Inflammatory macrophage (primary cell): ENCODE data around the gene TLE3.

Experiments
- DNase-seq, 2 donors: peaks; one replicate each; pipeline ENCODE4 v3.0.0-alpha.2; 2020 to 2022

Gene TLE3

GRCh38 chr15:70047386-70048197 lies 50.1 kb downstream of the TLE3 start:
- DNase-seq, result no peak

GRCh38 chr15:70046679-70047369 lies 50.9 kb downstream of the TLE3 start:
- no peak for DNase-seq

- no peak for DNase-seq
These were observed 52.7 kb downstream of the TLE3 start for GRCh38 chr15:70045045-70045444.

- DNase-seq, result no peak
These were observed 53.5 kb downstream of the TLE3 start for GRCh38 chr15:70044168-70044567.

GRCh38 chr15:70043590-70043989 lies 54.1 kb downstream of the TLE3 start:
- no peak for DNase-seq

- DNase-seq, result no peak
These were observed 55.0 kb downstream of the TLE3 start for GRCh38 chr15:70042553-70043214.

GRCh38 chr15:70039917-70040316 lies 57.8 kb downstream of the TLE3 start:
- no peak for DNase-seq

- DNase-seq, result no peak
These were observed 58.9 kb downstream of the TLE3 start for GRCh38 chr15:70038730-70039392.

GRCh38 chr15:70037292-70037640 lies 60.5 kb downstream of the TLE3 start:
- DNase-seq, result no peak

GRCh38 chr15:70036585-70037291 lies 61.0 kb downstream of the TLE3 start:
- DNase-seq, result no peak

- DNase-seq, result peak; percentile 51 to 67
These were observed 62.0 kb downstream of the TLE3 start for GRCh38 chr15:70035719-70036077.

GRCh38 chr15:70035051-70035718 lies 62.5 kb downstream of the TLE3 start:
- no peak for DNase-seq

GRCh38 chr15:70034596-70034995 lies 63.1 kb downstream of the TLE3 start:
- DNase-seq, result no peak

GRCh38 chr15:70034141-70034540 lies 63.6 kb downstream of the TLE3 start:
- DNase-seq, result no peak

- no peak for DNase-seq
These were observed 64.1 kb downstream of the TLE3 start for GRCh38 chr15:70033529-70034140.

GRCh38 chr15:70033109-70033508 lies 64.6 kb downstream of the TLE3 start:
- no peak for DNase-seq

GRCh38 chr15:70032509-70032908 lies 65.2 kb downstream of the TLE3 start:
- DNase-seq, result no peak

- DNase-seq, result no peak
These were observed 66.0 kb downstream of the TLE3 start for GRCh38 chr15:70031713-70032112.

GRCh38 chr15:70031261-70031660 lies 66.5 kb downstream of the TLE3 start:
- peak; percentile 13 to 47 for DNase-seq

- no peak for DNase-seq
These were observed 66.9 kb downstream of the TLE3 start for GRCh38 chr15:70030851-70031250.

GRCh38 chr15:70029297-70029701 lies 68.4 kb downstream of the TLE3 start:
- DNase-seq, result no peak

GRCh38 chr15:70027518-70027917 lies 70.2 kb downstream of the TLE3 start:
- DNase-seq, result no peak
